Stimulated activated CD8-positive, alpha-beta memory T cell treated with anti-CD3 and anti-CD28 coated beads, Interleukin-7, amount 100 ng/mL, for 4 hours (primary cell): ENCODE measurements around the gene GLYR1.
"Not testable (repeated sequence)": the region's sequence is repeated elsewhere in the genome, so short reads cannot be mapped to it uniquely, and the experiment has no call there.

Experiments
- DNase-seq, 2 donors: peaks; one replicate each; pipeline ENCODE4 v3.0.0-alpha.2; 2020; ENCODE audit warnings: low read depth in 2 of 2

Gene GLYR1

DNA sequence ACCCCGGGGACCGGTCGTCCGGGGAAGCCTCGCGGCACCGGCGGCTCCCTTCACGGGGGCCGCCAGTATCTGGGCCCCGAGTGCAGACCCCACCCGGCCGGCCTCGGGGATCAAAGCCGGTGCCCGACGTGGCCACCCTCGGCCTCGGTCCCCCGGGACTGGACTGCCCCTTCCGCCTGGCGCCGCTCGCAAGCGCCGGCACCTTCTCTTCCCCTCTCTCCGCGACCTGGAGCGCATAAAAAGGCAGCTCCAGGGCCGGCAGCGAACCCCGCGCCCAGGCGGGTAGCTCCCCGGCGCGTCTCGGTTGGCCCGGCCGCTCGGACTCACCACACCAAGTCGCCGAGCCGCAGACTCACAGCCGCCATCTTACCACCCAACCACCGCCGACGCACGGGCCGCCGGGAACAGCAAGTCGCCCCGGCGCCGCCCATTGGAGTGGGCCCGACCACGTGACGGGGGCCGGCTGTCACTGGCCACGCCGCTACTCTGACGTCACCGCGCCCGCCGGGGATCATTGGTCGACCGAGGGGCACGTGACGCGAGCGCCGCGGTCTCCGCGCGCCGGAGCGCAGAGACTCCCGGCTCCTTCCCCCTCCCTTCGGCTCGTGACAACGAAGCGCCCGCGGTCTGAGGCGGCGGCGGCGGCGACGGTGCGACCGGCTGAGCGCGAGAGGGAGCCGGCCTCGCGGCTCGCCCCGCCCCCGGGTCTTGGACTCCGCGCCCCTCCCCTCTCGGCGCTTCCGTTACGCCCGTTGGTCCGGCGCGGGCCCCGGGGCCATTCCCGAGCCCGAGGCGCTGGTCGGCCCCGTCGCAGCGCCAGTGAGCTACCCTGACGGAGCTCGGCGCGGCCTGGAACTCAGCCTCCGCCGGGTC is at the start of gene GLYR1, which contains the start of gene UBN1:
TSS of gene GLYR1 (minus strand) at position 388 of the 873 bp plus-strand sequence. CDS start at position 365, 23 bp downstream.
TSS of gene UBN1 (plus strand) at position 581 of the 873 bp plus-strand sequence. CDS start 5,437 bp downstream, outside the sequence.
- DNase-seq: peak; percentile 98 to 100

- DNase-seq: not testable (repeated sequence)
These were observed 49.7 kb upstream of the GLYR1 start for GRCh38 chr16:4896761-4897160.

- no peak for DNase-seq
These were observed 48.3 kb upstream of the GLYR1 start for GRCh38 chr16:4895366-4895765.

DNA sequence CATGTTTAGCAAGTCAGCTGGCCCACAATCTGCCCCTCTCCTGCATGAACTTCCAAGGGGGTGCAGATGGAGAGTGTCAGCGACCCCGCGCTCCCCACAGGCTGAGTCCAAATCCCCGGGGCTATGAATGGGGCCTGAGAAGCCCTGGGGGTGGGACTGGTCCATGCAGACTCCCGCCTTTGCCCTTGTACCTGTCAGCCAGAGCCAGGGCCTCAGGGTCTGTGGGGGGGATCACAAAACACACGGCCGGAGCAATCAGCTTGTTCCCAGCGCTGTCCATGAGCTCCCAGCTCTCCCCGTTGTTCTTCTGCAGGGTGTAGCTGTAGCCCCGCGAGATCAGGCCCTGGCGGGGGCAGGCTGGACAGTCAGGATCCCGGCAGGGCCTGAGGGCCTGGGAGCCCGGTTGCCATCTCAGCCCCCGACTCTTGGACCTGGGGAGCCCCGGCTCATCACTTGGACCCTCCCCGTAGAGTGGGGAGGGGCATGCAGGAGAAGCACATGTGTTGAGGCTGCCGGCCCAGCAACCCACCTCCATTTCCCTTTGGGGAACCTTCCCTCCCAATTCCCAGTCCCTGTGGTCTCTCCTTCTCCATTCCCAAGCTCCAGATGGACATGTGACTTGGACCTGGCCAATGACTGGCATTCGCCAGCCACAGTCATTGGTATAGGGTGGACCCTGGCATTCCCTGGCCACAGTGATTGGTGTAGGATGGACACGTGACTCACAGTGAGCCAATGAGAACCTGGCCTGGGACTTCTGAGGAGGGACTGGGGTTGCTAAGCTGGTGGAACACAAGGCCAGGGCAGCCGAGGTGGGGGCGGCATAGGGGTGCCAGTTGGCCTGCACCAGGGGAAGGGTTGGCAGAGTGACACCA is 47.4 kb upstream of the GLYR1 start:
- no peak for DNase-seq

GRCh38 chr16:4893103-4893862 is 46.2 kb upstream of the GLYR1 start:
- DNase-seq: no peak

- no peak for DNase-seq
These were observed 45.4 kb upstream of the GLYR1 start for GRCh38 chr16:4892361-4893102.

- no peak for DNase-seq
These were observed 44.8 kb upstream of the GLYR1 start for GRCh38 chr16:4891886-4892216.

- DNase-seq: no peak
These were observed 44.2 kb upstream of the GLYR1 start for GRCh38 chr16:4891097-4891885.

DNA sequence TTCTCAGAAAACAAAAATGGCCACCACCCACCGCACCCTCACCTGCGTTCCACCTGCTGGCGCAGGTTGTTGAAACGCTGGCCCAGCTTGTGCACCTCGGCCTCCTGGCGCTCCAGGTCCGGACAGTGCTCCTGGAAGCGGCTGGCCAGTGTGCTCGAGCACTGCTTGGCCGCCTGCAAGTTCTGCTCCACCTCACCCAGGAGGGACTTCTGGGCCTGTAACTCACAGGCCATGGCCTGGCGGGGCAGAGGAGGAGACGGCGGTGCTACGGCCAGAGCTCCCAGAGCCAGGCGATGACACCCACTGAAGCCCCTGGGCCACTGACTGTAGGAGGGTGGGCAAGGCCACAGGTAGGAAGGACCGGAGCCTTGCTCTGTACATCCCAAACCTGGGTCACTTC is 43.6 kb upstream of the GLYR1 start:
- no peak for DNase-seq

DNA sequence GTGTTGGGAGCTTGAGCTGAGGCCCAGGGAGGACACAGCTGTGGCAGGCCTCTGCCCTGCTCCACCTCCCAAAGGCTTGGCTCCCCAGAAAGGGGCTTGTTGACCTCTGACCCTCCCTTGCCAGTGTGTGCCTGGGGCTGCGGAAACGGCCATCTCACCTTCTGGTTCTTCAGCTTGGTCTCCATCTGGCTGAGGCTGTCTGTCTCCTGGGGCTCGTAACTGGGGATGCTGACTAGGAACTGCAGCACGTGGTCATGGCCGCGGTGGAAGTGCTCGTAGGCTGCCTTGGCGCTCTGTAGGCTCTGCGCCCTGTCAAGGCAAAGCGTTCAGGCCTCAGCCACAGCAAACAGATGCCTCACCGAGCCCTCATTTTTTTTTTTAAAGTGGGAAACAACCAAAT is 42.9 kb upstream of the GLYR1 start:
- DNase-seq: no peak

GRCh38 chr16:4888428-4889135 is 41.5 kb upstream of the GLYR1 start:
- no peak for DNase-seq

- DNase-seq: no peak
These were observed 39.1 kb upstream of the GLYR1 start for GRCh38 chr16:4886151-4886550.

DNA sequence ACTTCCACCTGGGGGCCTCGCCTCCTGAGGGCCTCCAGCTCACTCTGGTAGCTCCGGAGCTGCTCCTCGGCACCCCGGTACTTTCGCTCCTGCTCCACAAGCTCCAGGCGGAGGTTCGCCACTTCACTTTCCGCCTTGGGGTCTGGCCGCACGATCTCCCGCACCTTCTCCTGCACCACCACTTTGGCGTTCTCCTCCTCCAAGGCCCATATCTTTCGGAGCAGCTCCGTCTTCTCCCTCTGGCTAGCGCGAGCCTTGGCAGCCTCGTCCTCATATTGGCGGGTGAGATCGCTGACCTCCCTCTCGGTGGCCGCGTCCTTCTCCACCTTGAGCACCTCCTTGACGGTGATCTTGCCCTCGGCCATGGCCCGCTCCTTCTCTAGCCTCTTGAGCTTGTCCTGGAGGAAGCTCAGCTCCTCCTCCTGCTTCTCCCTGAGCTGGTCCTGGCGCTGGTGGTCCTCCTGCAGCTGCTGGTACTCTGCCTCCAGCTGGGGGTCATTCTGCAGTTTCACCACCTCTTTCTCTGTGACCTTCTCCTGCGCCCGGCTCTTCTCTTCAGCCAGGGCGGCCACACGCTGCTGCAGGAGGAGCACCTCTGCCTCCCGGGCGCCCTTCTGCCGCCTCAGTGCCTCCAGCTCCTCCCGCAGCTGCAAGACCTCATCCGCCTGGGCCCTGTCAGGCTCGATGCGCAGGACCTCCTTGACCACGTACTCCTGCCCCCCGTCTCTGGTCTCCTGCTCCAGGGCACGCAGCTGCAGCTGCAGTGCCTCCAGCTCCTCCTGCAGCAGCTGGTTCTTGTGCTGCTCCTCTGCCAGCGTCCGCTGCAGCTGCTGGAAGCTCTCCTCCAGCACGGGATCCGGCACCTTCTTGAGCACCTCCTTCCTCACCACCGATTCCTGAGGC is 38.1 kb upstream of the GLYR1 start:
- DNase-seq: no peak

DNA sequence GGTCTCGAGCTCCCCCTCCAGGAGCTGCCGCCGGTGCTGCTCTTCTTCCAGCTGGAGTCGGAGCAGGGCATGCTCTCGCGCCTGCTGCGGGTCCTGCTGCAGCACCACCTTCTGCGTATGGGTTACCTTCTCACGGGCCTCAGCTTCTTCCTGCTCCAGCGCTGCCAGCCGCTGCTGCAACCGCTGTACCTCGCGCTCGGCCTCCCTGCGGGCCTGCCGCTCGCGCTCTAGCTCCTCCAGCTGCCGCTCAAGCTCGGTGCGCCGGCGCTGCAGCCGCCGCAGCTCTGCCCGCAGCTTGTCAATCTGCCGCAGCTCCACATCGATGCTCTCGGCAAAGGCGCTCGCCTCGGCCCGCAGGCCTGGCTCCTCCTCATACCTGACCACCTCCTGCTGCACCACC is 37.1 kb upstream of the GLYR1 start:
- DNase-seq: no peak

DNA sequence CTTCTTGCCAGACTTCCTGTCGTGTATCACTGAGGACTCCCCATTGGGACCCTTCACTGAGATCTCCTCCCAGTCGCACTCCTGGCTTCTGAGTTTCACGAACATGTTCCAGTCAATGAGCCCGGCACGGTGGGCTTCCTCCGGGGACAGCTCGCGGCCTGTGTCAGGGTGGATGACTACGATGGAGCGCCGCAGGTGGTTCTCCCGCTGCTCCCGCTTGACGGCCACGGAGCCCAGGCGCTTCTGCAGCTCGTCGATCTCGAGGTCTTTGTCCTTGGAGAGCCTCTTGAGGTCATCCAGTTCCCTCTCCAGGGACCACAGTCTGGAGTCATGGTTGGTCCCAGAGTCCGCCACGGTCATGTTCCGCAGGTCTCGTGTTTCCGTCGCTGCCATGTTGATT is 36.4 kb upstream of the GLYR1 start:
- DNase-seq: no peak

GRCh38 chr16:4882633-4883285 is 35.7 kb upstream of the GLYR1 start:
- no peak for DNase-seq

- DNase-seq: no peak
These were observed 35.0 kb upstream of the GLYR1 start for GRCh38 chr16:4882000-4882632.
